Endometrium (tissue), 2 donors: Measurements from ENCODE around the gene DCTPP1.

Experiments used
- FAIRE-seq: peaks from 2 replicates; lab custom pipeline; 2012; peaks lifted over from hg19 to GRCh38; lab: Jason Lieb, UNC
- donor health status: control.
- donor health status: control.

The DCTPP1 gene

GRCh38 chr16:30447512-30448226, 17.8 kb upstream of the DCTPP1 start:
- FAIRE-seq: no peak

- no peak for FAIRE-seq
These were observed 16.4 kb upstream of the DCTPP1 start for GRCh38 chr16:30446203-30446595.

DNA sequence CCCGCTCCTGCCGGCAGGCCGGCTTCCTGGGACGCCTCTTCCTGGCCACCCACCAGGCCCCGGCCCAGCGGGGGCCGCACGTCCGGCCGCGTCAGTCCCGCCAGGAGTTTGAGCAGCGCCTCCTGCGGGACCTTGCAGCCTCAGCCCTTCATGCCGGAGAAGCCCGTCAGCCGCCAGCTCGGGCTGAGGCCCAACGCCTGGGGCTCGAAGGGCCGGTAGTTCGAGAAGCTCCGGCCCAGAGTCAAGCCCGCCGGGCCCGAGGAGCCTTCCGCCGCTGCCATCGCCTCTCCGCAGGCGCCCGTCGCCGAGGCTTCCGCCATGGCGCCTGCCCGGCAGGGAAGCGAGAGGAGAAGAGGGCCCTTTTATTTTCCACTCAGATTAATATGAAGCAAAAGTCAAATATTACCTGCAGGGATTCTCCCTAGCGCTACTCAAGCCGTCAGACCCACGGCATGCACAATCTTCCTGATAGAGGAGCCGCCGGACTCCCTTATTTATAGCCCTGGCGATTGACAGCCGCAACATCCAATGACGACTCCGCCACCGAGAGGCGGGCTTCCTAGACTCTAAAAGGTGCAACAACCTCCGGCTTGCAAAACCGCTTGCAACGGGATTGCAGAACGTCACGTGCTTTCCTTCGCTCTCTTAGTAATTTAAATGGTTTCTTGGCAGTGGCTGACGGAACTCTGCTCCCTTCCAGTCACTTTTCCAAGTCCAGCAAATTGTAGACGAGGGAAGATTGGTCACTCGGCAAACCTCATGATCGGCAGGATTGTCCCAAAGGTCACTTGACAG, 15.8 kb upstream of the DCTPP1 start, which contains the start of gene SEPHS2:
Gene SEPHS2 (minus strand): TSS at position 467 of the 795 bp plus-strand sequence. CDS start 147 bp downstream, at position 320.
- FAIRE-seq: no peak

- no peak for FAIRE-seq
These were observed 15.2 kb upstream of the DCTPP1 start for GRCh38 chr16:30445149-30445407.

GRCh38 chr16:30444231-30445148, 14.7 kb upstream of the DCTPP1 start:
- no peak for FAIRE-seq

GRCh38 chr16:30443631-30444030, 13.8 kb upstream of the DCTPP1 start:
- no peak for FAIRE-seq

- FAIRE-seq: no peak
These were observed 10.0 kb upstream of the DCTPP1 start for GRCh38 chr16:30439720-30440348.

GRCh38 chr16:30438835-30439234, 9.0 kb upstream of the DCTPP1 start:
- no peak for FAIRE-seq

DNA sequence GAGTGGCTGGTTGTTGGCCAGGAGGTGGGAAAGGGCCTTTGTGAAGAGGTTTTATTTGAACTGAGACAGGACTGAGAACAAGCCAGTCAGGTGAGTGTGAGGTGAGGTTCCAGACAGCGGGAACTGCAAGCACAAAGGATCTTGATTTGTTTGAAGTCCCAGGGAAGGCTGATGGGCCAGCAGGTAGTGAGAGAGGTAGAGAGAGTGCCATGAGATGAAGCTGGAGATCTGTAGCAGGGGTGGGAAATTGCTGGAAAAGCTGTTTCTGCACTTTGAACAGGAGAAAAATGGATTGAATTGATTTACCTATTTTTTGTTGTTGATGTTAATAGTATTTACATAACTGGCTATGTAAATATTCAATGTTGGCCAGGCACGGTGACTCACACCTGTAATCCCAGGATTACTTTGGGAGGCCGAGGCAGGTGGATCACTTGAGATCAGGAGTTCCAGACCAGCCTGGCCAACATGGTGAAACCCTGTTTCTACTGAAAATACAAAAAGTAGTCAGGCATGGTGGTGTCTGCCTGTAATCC, 7.7 kb upstream of the DCTPP1 start:
- no peak for FAIRE-seq

DNA sequence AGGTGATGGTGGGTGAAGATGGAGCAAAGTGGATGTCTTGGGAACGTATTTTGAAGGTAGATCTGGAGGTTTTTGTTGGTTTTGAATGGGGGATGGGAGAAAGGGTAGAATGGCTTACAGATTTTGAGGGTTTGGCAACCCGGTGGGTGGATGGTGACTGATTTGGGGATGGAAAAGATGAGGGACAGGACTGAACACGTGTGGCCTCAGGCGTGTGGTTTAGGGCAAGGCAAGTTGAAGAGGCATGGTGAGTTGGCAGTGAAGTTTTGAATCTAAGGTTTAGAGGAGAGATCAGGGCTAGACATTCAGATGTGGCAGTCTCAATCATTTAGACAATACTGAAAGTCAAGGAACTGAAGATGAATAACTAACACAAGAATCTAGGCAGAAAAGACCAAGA, 5.0 kb upstream of the DCTPP1 start:
- no peak for FAIRE-seq

DNA sequence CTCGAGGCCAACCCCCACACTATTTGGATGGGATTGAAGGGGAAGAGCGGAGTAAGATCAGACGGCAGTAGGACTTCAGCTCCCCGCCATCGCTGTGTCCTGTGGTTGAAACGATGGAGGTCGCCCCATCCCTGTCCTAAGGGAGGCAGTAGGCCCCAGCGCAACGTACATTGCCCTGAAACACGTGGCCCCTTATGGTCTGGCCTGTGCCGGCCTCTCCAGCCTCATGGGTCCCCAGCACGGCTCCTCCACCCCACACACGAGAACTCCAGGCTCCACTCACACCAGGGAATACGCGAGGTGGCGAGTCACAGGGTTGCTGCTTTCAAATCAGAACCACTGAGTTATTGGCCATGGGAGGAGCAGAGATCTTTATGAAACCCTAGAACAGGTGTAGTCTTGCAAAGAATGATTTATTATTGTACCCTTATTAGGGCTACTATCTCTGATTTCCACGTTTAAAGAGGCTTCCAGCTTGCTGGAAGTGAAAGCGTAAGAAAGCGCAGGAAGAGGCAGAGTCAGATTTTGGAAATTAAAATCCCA, 669 bp upstream of the DCTPP1 start:
- FAIRE-seq: no peak

- no peak for FAIRE-seq
These were observed 482 bp downstream of the DCTPP1 start for GRCh38 chr16:30429418-30429677.

- FAIRE-seq: no peak
These were observed 1.8 kb downstream of the DCTPP1 start for GRCh38 chr16:30428055-30428454.

DNA sequence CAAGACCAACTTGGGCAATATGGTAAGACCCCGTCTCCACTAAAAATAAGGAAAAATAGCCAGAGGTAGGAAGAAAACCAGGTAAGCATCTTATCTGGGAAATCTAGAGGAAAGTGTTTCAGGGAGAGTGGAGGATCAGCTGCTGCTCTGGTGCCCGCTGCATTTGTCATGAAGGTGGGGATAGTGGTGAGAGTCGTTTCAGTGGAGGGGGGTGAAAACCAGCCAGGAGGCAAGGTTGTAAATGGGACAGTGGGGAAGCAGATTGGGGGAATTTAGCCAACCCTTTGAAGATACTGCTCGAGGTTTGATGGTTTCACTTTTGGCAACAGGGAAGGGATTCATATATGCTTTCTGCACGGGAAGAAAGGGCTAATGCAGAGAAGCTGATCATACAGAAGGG, 8.8 kb downstream of the DCTPP1 start:
- no peak for FAIRE-seq

- no peak for FAIRE-seq
These were observed 11.3 kb downstream of the DCTPP1 start for GRCh38 chr16:30418350-30419181.

- FAIRE-seq: no peak
These were observed 12.1 kb downstream of the DCTPP1 start for GRCh38 chr16:30417529-30418349.

GRCh38 chr16:30416624-30417528, 13.0 kb downstream of the DCTPP1 start:
- no peak for FAIRE-seq

DNA sequence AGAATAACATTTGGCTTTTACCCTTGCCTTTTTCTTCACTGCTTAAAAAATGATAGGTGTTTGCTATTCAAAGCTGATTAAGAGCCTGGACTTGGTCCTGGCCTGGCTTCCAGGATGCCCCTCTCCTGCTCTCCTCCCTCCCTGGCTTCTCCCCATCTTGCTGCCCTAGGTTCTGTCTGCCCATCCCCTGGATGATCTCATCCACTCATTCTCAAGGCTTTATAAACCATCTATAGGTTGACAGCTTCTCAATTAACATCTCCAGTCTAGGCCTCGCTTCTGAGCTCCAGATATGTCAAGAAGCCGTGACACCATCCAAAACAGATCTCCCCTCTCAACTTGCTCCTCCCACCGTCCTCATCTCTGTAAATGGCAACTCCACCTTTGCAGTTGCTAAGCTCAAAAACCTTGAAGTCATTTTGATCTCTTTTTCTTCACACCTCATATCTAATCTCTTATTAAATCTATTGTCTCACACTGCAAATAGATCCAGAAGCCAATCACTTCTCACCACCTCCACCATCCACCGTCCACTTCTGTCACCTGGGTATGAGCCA, 13.7 kb downstream of the DCTPP1 start:
- FAIRE-seq: no peak

DNA sequence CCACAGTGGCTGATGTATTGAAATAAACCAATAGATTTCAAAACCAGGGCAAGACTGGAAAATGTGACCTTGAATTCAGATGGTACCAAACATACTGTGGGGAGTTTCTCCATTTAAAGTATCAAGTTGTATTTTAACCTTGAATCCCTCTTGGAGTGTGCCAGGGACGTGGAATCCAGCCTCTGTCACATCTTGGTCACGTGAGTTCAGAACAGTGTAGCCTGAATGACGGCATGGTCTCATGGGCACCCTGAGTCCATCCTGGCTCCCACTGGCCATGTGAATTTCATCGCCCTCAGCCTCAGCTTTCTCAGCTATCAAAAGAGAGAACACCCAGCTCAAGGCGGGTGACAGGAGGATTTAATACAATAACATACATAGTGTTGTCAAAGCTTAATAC, 15.7 kb downstream of the DCTPP1 start:
- no peak for FAIRE-seq
